Astrocyte of the spinal cord (primary cell): ENCODE measurements around the gene VAMP4.

Experiments
- DNase-seq: peaks from one replicate; pipeline ENCODE4 v3.0.0; 2011; ENCODE audit warnings: low read depth, low spot score
- H3K4me3 ChIP-seq: 2 replicates; pipeline ENCODE4 v1.5.1; 2011; ENCODE audit warnings: low read depth, mild to moderate bottlenecking, low read length, moderate library complexity
- in situ Hi-C: cut with HindIII; loops from 2 replicates; pipeline ENCODE4 v1.10.0; 2017; ENCODE audit warnings: low sequenced_read_pairs
- TF ChIP-seq, protein P1 (sequence below): IDR thresholded peaks from 2 replicates; pipeline ENCODE4 v1.5.1; 2012; ENCODE audit warnings: low read depth, mild to moderate bottlenecking, low read length, inconsistent platforms

VAMP4 gene

DNA sequence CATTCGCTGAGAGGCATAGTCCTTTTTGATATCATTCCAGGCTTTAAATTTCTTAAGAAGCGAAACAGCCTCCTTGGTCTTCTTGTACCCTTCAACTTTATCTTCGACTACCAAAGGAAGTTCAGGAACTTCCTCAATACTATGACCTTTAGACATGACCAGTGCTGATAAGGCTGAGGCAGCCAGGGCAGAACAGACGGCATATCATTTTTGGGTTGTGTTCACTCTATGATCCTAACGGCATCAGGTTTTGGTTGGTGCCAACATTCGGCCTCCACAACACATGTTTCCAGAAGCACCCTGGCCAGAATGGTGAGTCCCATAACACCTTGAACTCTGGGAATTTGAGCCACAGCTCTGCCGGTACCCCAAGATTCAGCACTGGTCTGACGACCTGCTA, 58.0 kb downstream of the VAMP4 start:
- in situ Hi-C loops: no loop called here
- TF ChIP-seq, protein P1, sequence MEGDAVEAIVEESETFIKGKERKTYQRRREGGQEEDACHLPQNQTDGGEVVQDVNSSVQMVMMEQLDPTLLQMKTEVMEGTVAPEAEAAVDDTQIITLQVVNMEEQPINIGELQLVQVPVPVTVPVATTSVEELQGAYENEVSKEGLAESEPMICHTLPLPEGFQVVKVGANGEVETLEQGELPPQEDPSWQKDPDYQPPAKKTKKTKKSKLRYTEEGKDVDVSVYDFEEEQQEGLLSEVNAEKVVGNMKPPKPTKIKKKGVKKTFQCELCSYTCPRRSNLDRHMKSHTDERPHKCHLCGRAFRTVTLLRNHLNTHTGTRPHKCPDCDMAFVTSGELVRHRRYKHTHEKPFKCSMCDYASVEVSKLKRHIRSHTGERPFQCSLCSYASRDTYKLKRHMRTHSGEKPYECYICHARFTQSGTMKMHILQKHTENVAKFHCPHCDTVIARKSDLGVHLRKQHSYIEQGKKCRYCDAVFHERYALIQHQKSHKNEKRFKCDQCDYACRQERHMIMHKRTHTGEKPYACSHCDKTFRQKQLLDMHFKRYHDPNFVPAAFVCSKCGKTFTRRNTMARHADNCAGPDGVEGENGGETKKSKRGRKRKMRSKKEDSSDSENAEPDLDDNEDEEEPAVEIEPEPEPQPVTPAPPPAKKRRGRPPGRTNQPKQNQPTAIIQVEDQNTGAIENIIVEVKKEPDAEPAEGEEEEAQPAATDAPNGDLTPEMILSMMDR: no peak
- DNase-seq: no peak
- H3K4me3 ChIP-seq: no peak overlapping the region

DNA sequence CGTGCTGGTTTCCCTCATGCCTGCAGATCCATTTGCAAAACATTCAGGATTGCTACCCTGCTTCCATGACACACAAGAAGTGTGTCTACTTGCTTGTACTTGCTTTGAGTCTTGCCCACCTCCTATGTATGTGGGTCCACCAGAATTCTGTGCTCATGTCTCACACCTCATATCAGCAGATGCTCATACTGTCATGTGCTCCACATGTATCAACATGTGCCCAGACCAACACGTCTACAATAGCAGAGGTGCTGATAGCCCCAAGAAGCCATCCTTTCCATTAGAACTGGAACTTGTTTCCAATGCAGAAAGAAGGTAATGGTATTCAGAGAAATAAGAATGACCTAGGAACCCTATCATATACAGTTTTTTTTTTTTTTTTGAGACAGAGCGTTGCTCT, 61.5 kb downstream of the VAMP4 start:
- in situ Hi-C loops: no loop called here
- TF ChIP-seq, protein P1: no peak
- no peak overlapping the region for H3K4me3 ChIP-seq
- no peak for DNase-seq

DNA sequence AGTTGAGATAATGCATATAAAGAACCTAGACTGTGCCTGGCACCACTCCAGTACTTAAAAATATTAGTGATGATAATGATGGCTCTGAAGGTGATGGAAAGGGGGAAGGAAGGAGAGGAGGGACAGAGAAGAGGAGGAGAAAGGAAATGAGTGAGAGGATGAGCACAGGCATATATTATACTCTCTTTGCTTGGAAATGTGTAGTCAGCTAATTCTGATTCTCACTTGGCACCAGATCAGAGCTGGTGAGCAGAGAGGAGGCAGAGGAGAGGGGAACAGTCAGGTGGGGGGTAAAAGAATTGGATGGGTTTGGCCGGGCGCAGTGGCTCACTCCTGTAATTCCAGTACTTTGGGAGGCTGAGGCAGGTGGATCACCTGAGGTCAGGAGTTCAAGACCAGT, 65.0 kb downstream of the VAMP4 start:
- no peak overlapping the region for H3K4me3 ChIP-seq
- in situ Hi-C loops: no loop called here
- DNase-seq: no peak
- TF ChIP-seq, protein P1: no peak

DNA sequence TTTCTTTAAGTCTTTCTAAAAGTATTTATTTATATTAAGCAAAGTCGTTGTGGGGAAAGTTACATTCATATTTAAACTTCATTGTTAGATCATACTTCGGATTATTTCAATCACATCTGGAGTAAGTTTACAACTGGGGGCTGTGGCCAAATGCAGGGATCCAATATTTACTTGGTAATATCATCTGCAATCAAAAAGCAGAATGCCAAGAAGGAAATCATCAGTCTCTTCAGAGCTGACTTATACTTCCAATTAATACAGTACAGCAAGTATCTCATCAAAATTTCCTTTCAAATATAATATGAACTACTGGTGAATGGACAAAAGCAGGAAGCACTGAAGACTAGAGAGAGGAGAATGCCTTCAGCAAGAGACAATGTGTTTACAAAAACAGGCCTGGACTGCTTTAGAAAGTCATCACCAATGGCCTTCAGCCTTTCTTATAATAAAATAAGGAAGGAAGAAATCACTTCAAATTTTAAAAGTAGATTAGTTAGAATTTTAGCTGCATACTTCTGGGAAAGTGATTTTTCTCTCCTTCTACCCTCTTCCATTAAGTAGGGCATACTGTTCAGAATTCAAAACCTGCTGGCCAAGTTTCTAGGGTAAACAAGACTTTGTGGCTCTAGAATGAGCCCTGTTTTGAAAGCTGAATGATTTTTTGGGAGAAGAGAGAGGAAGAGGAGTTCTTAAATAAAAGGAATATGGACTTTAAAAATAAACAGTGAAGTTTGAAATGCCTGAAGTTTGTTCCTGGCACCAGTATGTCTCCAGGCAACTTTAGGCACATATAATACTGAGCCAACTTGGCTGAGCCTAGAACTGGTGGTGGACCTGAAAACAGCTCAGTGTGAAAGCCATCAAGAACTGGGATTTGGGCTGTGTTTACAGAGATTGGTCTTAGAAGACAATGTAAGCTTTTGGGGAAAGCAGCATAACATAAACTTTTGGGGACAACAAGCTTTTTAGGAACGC, 67.1 kb downstream of the VAMP4 start:
- DNase-seq: no peak
- in situ Hi-C loops: no loop called here
- TF ChIP-seq, protein P1: no peak
- H3K4me3 ChIP-seq: no peak overlapping the region

DNA sequence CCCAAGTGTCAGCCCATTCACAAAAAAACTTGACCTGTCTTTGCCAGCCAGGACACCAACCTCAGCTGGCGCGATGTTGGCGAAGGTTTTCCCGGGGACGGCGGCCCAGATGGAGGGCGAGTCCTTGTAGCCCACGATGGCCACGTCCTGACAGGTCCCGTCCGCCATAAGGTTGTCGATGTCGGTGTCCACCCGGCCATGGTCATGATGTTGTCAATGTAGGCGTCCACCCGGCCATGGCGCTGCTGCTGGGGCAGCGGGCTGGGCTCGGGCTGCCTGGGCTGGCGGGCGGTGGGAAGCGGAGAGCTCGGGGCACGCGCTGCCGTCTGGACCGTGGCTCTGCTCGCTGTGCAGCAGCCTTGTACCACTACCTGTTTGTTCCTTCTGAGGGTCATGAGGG, 71.1 kb downstream of the VAMP4 start:
- in situ Hi-C loops: no loop called here
- TF ChIP-seq, protein P1: no peak
- no peak for DNase-seq
- H3K4me3 ChIP-seq: no peak overlapping the region

DNA sequence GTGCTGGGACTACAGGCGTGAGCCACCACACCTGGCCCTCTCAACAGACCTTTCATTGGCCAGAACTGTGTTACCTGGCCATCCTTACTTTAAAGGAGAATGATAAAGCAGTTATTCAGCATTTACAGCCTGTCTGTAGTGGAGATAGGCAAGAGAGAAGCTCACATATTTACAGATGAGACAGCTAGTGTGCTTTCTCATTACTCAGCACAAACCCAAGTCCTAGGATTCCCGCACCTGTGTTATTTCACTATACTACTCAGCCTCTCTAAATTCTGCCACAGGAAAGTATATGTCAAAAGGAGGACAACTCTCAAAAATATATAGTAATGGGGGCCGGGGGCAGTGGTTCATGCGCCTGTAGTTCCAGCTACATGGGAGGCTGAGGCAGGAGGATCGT, 73.5 kb downstream of the VAMP4 start:
- in situ Hi-C loops: no loop called here
- DNase-seq: no peak
- H3K4me3 ChIP-seq: no peak overlapping the region
- TF ChIP-seq, protein P1: no peak
